GM12874 (cell line): ENCODE results near the gene AFF3.

ENCODE experiments used
- CTCF ChIP-seq: IDR thresholded peaks from 2 replicates; pipeline ENCODE4 v1.5.1; 2011; ENCODE audit warnings: low read depth, mild to moderate bottlenecking, control low read depth, low read length, moderate library complexity; ENCODE audit not compliant: insufficient read depth

The AFF3 gene

GRCh38 chr2:100121124-100121718 lies 21.2 kb downstream of the AFF3 start:
- TF ChIP-seq CTCF = no peak

- TF ChIP-seq CTCF = no peak
These were observed 23.2 kb downstream of the AFF3 start for GRCh38 chr2:100119235-100119634.

- no peak for TF ChIP-seq CTCF
These were observed 28.4 kb downstream of the AFF3 start for GRCh38 chr2:100113990-100114433.

- no peak for TF ChIP-seq CTCF
These were observed 31.8 kb downstream of the AFF3 start for GRCh38 chr2:100110614-100111000.

GRCh38 chr2:100109986-100110613 lies 32.3 kb downstream of the AFF3 start:
- TF ChIP-seq CTCF = no peak

- no peak for TF ChIP-seq CTCF
These were observed 34.3 kb downstream of the AFF3 start for GRCh38 chr2:100107906-100108647.

GRCh38 chr2:100107440-100107839 lies 35.0 kb downstream of the AFF3 start:
- no peak for TF ChIP-seq CTCF
